Right cardiac atrium (tissue), 5 donors: ENCODE results near the gene TULP4. TPM values are rescaled to one million over a fixed set of nuclear protein-coding genes. Genes with fewer than 3 reads are reported as not detected.
A peak's percentile ranks its signal among the peaks of the same experiment; 100 is the strongest.
"Not testable (repeated sequence)": the region's sequence is repeated elsewhere in the genome, so short reads cannot be mapped to it uniquely, and the experiment has no call there.

Experiments
- ATAC-seq, 2 donors: fragments of 200-7000 bp; cut with Tn5 transposase; one replicate each; pipeline versions ENCODE4 v1.8.0 to v1.9.1; 2020; ENCODE audit warnings: moderate library complexity in 2 of 2, mild to moderate bottlenecking in 1 of 2
- DNase-seq, 3 donors: peaks; one replicate each; pipeline ENCODE4 v3.0.0-alpha.2; 2020
- H3K27ac ChIP-seq: one replicate; pipeline ENCODE4 v1.5.1; 2013; ENCODE audit warnings: mild to moderate bottlenecking, low read length, control low read depth, moderate library complexity
- H3K27me3 ChIP-seq: one replicate; pipeline ENCODE4 v1.6.1; 2013; ENCODE audit not compliant: control insufficient read depth, insufficient read depth
- H3K4me1 ChIP-seq: one replicate; pipeline ENCODE4 v1.6.1; 2013; ENCODE audit warnings: low read length; ENCODE audit not compliant: control insufficient read depth, insufficient read depth
- H3K4me3 ChIP-seq: one replicate; pipeline ENCODE4 v1.5.1; 2013; ENCODE audit warnings: low read length, control low read depth
- H3K9me3 ChIP-seq: one replicate; pipeline ENCODE4 v1.6.1; 2013; ENCODE audit warnings: low read length; ENCODE audit not compliant: control insufficient read depth
- WGBS: extraction: QIAGEN DNeasy Blood & Tissue Kit; methylation state at CpG from one replicate; pipeline ENCODE4 v1.1.7; 2013; 5-methylcytosine and 5-hydroxymethylcytosine counted together
- intact Hi-C, 4 donors: fragments of 100-400 bp; cut with DNase I; formaldehyde crosslinking; loops; one replicate each; pipeline versions ENCODE4 v1.11.0 to v1.14.0; 2022 to 2023
- polyA plus RNA-seq: library from polyadenylated mRNA; stranded (reverse); fragments of 200-250 nt; gene quantifications from one replicate; pipeline ENCODE4 v1.2.3, GENCODE V29; 2013
- total RNA-seq, 4 donors: library from RNA; stranded (reverse); fragmentation: NEBNext Ultra II Directional; extraction: Animal tissue kit (Norgen Biotek cat#: 25700); gene quantifications; one replicate each; pipeline ENCODE4 v1.2.1, GENCODE V29; 2021
- donor health status: healthy with polysubstance abuse.
- donor health status: DM: no; HTN: yes; CAD: no.
- donor health status: DM: no; HTN: no; CAD: no.
- donor health status: DM: no; HTN: yes; CAD: no; lungs with severe emphysema.
- donor health status: DM: yes; HTN: yes; CAD: no.

Gene TULP4
- total and polyA plus RNA-seq, 5 donors: 14.7 to 228 (median 171) TPM

GRCh38 chr6:158295976-158296853 lies 16.1 kb upstream of the TULP4 start:
- ATAC-seq, H3K4me3 ChIP-seq, intact Hi-C loops, H3K27ac ChIP-seq, H3K27me3 ChIP-seq, H3K4me1 ChIP-seq, DNase-seq, H3K9me3 ChIP-seq: not testable (repeated sequence)
- 97% methylated on average over 11 of the region's 11 CpGs for WGBS

DNA sequence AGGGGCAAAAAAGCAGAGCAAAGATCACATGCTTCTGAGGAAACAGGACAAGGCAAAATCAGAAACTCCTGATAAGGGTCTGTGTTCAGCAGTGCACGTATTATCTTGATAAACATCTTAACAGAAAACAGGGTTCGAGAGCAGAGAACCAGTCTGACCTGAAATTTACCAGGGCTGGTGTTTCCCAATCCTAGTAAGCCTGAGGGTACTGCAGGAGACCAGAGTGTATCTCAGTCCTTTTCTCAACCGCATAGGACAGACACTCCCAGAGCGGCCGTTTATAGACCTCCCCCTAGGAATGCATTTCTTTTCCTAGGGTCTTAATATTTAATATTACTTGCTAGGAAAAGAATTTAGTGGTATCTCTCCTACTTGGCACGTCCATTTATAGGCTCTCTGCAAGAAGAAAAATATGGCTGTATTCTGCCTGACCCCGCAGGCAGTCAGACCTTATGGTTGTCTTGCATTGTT lies 15.4 kb upstream of the TULP4 start:
- intact Hi-C loops, H3K27me3 ChIP-seq, H3K9me3 ChIP-seq, H3K4me1 ChIP-seq, H3K27ac ChIP-seq, H3K4me3 ChIP-seq, ATAC-seq, DNase-seq: not testable (repeated sequence)
- 98% methylated on average over 7 of the region's 7 CpGs for WGBS

- H3K27ac ChIP-seq, ATAC-seq, H3K9me3 ChIP-seq, DNase-seq, intact Hi-C loops, H3K4me1 ChIP-seq, H3K27me3 ChIP-seq, H3K4me3 ChIP-seq: not testable (repeated sequence)
- 88% methylated on average over 10 of the region's 10 CpGs for WGBS
Observed at GRCh38 chr6:158297657-158298056, 14.6 kb upstream of the TULP4 start.

DNA sequence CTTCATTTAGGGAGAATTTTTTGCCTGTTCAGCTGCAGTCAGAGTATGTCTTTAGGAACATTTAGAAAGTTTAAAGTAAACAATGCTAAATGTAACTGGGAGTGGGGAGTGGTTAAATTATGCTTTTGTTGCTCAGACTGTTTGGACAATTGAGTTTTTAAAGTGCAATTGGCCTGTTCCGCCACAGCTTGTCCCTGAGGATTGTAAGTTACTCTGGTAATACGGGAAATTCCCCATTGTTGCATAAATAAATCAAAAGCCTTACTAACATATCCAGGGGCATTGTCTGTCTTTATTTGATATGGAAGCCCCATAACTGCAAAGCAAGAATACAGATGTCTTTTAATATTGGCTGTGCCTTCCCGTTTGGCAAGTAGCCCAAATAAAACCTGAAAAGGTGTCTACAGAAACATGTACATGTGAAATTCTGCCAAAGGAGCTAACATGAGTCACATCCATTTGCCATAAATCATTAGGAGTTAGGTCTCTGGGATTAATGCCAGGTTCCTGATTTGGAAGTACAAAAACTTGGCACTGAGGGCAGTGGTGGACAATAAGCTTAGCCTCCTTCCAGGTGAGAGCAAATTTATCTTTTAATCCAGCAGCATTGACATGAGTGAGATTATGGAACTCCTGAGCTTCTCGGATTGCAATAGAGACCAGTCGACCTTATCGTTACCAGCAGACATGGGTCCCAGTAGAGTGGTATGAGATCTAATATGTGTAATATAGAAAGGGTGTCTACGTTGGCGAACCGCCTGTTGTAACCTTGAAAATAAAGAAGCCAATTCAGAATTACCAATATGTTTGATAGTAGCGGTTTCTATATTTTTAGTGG lies 11.7 kb upstream of the TULP4 start:
- H3K27me3 ChIP-seq, ATAC-seq, intact Hi-C loops, H3K4me3 ChIP-seq, DNase-seq, H3K4me1 ChIP-seq, H3K9me3 ChIP-seq, H3K27ac ChIP-seq: not testable (repeated sequence)
- 82% methylated on average over 10 of the region's 10 CpGs for WGBS

DNA sequence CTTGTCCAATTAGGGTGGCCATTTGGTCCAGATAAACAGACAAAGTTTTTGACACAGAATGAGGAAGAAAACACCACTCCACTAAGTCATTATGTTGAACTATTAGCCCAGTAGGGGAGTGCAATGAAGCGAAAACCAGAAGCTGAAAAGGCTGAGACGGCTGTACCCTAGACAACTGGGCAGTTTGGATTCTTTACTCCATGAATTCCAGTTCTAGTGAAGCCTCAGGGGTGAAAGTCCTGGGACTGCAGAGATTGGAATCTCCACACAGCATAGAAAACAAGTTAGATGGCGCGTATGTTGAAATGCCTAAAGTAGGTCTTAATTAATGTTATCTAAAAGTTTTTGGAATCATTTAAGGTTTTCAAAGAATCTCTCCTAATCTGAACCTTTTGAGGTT lies 10.7 kb upstream of the TULP4 start:
- H3K4me1 ChIP-seq, ATAC-seq, H3K4me3 ChIP-seq, H3K9me3 ChIP-seq, H3K27me3 ChIP-seq, intact Hi-C loops, DNase-seq, H3K27ac ChIP-seq: not testable (repeated sequence)
- 95% methylated on average over 4 of the region's 4 CpGs for WGBS

DNA sequence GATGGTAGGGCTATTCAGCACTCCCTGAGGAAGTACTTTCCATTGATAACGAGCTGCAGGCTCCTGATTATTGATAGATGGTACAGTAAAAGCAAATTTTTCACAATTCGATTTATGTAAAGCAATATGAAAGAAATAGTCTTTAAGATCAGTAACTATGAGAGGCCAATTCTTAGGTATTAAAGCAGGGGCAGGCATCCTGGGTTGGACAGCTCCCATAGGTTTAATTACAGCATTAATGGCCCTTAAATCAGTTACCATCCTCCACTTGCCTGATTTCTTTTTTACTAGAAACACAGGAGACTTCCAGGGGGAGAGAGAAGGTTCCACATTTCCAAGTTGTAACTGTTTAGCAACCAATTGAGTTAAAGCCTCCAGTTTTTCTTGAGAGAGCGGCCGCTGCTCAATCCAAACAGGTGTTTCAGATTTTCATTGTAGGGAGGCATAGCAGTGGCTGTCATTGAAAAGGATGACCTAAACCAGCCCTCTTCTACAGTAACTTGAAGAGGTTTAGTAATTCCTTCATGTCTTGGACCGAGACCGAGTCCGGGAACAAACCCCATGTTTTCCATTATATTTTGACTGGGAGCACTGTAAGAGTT lies 10.0 kb upstream of the TULP4 start:
- DNase-seq, H3K27ac ChIP-seq, H3K27me3 ChIP-seq, H3K4me3 ChIP-seq, H3K9me3 ChIP-seq, H3K4me1 ChIP-seq, ATAC-seq, intact Hi-C loops: not testable (repeated sequence)
- WGBS: 88% methylated on average over 7 of the region's 7 CpGs

DNA sequence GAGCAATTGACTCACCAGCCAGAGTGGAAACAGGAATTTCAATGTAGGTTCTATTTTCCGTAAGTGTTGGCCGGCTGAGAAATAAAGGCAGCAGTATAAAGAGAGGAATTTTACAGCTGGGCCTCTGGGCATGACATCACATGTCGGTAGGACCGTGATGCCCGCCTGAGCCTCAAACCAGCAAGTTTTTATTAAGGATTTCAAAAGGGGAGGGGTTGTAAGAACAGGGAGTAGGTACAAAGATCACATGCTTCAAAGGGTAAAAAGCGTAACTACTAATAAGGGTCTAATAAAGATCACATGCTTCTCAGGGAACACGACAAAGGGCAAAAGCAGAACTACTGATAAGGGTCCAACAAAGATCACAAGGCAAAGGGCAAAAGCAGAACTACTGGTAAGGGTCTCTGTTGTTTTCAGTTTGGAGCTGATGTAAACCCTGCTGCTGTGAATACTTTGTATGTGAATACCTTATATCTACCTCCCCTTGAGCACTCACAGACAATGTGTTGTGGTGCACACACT lies 9.0 kb upstream of the TULP4 start:
- Histone ChIP-seq H3K27ac (no peak overlapping the region), H3K4me1 (no peaks in the 10 kb centered on the region), H3K27me3 (no peaks in the 10 kb centered on the region), H3K9me3 (no peaks in the 10 kb centered on the region), H3K4me3 (no peak overlapping the region)
- DNase-seq (no peak), ATAC-seq (no peak)
- intact Hi-C loops: no loop called here
- 73% methylated on average over 7 of the region's 7 CpGs for WGBS

DNA sequence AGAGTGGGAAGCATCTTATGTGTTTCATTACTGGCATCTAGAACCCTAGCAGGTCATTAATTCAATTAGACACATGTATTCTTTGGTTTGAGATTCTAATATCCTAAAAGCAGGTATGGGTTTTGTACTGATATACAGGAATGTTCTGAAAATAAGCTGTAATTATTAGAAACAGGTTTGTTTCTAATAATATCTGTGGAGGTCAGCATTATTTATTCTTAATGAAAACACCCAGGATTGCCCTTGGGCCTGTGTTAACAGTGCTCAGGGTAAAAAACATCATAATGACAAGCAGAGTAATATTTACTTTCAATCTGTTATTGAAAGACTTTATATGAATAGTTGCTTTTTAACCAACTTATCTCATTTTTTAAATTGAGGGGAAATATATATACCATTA lies 8.0 kb upstream of the TULP4 start:
- intact Hi-C loops: no loop called here
- Histone ChIP-seq H3K27ac (no peak overlapping the region), H3K4me3 (no peak overlapping the region), H3K27me3 (no peaks in the 10 kb centered on the region), H3K4me1 (no peaks in the 10 kb centered on the region), H3K9me3 (no peaks in the 10 kb centered on the region)
- DNase-seq (no peak), ATAC-seq (no peak)

DNA sequence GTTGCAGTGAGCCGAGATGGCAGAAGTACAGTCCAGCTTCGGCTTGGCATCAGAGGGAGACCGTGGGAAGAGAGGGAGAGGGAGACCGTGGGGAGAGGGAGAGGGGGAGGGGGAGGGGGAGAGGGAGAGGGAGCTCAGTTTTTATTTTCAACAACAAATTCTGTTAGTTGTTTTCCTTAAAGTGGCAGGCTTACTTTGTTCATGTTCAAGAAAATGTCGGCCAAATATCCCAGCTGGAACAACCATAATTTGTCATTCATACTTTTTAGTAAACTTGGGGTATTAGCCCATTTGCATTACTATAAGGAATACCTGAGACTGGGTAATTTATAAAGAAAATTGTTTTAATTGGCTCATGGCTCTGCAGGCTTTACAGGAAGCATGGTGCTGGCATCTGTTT lies 2.5 kb upstream of the TULP4 start:
- Histone ChIP-seq H3K9me3 (no peaks in the 10 kb centered on the region), H3K27ac (no peak overlapping the region), H3K4me1 (no peaks in the 10 kb centered on the region), H3K4me3 (no peak overlapping the region), H3K27me3 (no peaks in the 10 kb centered on the region)
- ATAC-seq (no peak), DNase-seq (no peak)
- 90% methylated on average over 5 of the region's 5 CpGs for WGBS
- intact Hi-C loops: no loop called here

- DNase-seq (no peak), ATAC-seq (no peak)
- WGBS: 68% methylated on average over 8 of the region's 8 CpGs
- H3K27me3 ChIP-seq: no peaks in the 10 kb centered on the region
- H3K27ac ChIP-seq: peak overlapping the region; percentile 52
- no peaks in the 10 kb centered on the region for H3K4me1 ChIP-seq
- no peaks in the 10 kb centered on the region for H3K9me3 ChIP-seq
- no peak overlapping the region for H3K4me3 ChIP-seq
- intact Hi-C loops: no loop called here
Observed at GRCh38 chr6:158311193-158311592, 1.1 kb upstream of the TULP4 start.

DNA sequence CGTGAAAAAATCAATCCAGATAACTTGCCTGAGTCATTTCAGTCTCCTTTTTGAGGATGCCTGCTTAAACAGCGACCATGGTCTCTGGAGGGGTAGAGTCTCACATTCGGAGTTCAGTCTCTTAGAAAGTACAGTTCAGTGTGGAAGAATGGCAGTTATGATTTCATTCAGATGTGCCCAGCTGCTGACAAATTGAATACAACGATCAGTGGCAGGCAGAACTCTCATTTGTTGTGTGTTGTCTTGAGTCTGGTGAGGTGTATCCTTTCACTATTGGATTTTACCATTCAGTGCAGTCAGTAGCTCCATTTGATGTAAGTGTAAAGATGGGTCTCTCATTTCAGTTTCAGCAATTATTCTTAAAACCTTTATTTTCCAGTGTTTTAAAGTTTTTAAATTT lies 639 bp upstream of the TULP4 start:
- DNase-seq: no peak
- Histone ChIP-seq H3K9me3 (no peaks in the 10 kb centered on the region), H3K4me3 (no peak overlapping the region), H3K27me3 (no peaks in the 10 kb centered on the region), H3K27ac (no peak overlapping the region), H3K4me1 (no peaks in the 10 kb centered on the region)
- no peak for ATAC-seq
- intact Hi-C loops: no loop called here
- 65% methylated on average over 4 of the region's 4 CpGs for WGBS
